Left lung (tissue), 10 donors: Measurements from ENCODE around the gene ZNF318. TPM values are rescaled to one million over a fixed set of nuclear protein-coding genes. Genes with fewer than 3 reads are reported as not detected.
"Not testable (repeated sequence)": the region's sequence is repeated elsewhere in the genome, so short reads cannot be mapped to it uniquely, and the experiment has no call there.

Experiments used
- ATAC-seq: fragments of 200-7000 bp; cut with Tn5 transposase; one replicate; pipeline ENCODE4 v1.9.1; 2020; ENCODE audit warnings: moderate library complexity
- DNase-seq, 4 donors: peaks; one replicate each; pipeline ENCODE4 v3.0.0-alpha.2; 2013 to 2020
- H3K27ac ChIP-seq, 2 donors: fragments of 200-600 bp; sonication (generic) in 1 of 2; one replicate each; pipeline versions ENCODE4 v1.5.0 to v1.8.0; 2020 to 2021
- H3K27me3 ChIP-seq, 2 donors: fragments of 200-600 bp; sonication (generic) in 1 of 2; one replicate each; pipeline versions ENCODE4 v1.5.0 to v1.8.0; 2020 to 2021
- H3K36me3 ChIP-seq, 2 donors: fragments of 200-600 bp; sonication (generic) in 1 of 2; one replicate each; pipeline versions ENCODE4 v1.5.0 to v1.8.0; 2020 to 2021
- H3K4me1 ChIP-seq, 2 donors: fragments of 200-600 bp; one replicate each; pipeline ENCODE4 v1.8.0; 2021
- H3K4me3 ChIP-seq, 2 donors: fragments of 200-600 bp; sonication (generic) in 1 of 2; one replicate each; pipeline versions ENCODE4 v1.5.0 to v1.8.0; 2020 to 2021; ENCODE audit warnings: mild to moderate bottlenecking in 1 of 2
- H3K9me3 ChIP-seq, 2 donors: fragments of 200-600 bp; sonication (generic) in 1 of 2; one replicate each; pipeline versions ENCODE4 v1.5.0 to v1.8.0; 2020 to 2021
- intact Hi-C, 2 donors: fragments of 100-400 bp; cut with DNase I; formaldehyde crosslinking; loops; one replicate each; pipeline versions ENCODE4 v1.11.2 to v1.14.2; 2022
- polyA plus RNA-seq, 6 donors: library from polyadenylated mRNA; unstranded; fragments of 120-200 nt; gene quantifications; one replicate each; pipeline ENCODE4 v1.2.1, GENCODE V29; 2013; ENCODE audit not compliant: insufficient read length in 6 of 6
- total RNA-seq, 2 donors: library from RNA; stranded (reverse); fragmentation: NEBNext Ultra II Directional; extraction: Animal tissue kit (Norgen Biotek cat#: 25700); gene quantifications; one replicate each; pipeline ENCODE4 v1.2.1, GENCODE V29; 2021
- TF ChIP-seq, protein P1 (sequence below), 2 donors: fragments of 200-600 bp; sonication (generic) in 1 of 2; IDR thresholded peaks; one replicate each; pipeline versions ENCODE4 v1.5.0 to v1.8.0; 2021; ENCODE audit warnings: antibody characterized with exemption in 2 of 2
- donor health status: DM: no; HTN: yes; CAD: no.
- donor health status: DM: no; HTN: no; CAD: no.

ZNF318 gene
- total and polyA plus RNA-seq, 8 donors: 13.3 to 37.6 (median 31.8) TPM

DNA sequence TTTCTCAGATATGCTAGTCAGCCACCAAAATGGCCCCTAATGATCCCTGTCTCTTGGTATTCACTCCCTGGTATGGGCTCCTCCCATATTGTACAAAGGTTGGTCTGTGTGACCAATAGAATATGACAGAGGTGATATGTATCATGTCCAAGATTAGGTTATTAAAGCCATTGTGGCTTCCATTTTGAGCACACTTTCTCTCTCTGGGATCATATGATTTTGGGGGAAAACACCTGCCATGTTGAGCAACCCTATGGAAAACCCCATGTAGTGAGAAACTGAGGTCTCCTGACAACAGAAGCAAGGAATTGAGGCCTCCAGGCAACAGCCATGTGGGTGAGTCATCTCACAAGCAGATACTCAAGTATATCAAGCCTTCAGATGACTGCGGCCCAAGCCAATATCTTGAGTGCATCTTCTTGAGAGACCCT, 7.1 kb upstream of the ZNF318 start:
- peak; percentile 23 for ATAC-seq

DNA sequence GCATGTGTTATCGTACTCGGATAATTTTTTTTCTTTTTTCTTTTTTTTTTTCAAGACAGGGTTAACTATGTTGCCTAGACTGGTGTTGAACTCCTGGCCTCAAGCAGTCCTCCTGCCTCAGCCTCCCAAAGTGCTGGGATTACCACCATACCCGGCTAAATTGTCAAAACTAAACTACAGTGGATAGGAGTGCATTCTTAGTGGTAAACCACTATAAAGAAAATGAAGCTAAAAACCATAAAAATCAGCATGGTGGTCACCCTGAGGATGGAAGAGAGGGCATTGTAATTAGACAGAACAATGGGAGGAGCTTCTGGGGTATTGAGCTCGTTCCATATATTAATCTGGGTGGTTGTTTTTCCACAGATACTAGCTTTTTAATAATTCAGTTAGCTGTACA, 6.2 kb upstream of the ZNF318 start:
- TF ChIP-seq, protein P1, sequence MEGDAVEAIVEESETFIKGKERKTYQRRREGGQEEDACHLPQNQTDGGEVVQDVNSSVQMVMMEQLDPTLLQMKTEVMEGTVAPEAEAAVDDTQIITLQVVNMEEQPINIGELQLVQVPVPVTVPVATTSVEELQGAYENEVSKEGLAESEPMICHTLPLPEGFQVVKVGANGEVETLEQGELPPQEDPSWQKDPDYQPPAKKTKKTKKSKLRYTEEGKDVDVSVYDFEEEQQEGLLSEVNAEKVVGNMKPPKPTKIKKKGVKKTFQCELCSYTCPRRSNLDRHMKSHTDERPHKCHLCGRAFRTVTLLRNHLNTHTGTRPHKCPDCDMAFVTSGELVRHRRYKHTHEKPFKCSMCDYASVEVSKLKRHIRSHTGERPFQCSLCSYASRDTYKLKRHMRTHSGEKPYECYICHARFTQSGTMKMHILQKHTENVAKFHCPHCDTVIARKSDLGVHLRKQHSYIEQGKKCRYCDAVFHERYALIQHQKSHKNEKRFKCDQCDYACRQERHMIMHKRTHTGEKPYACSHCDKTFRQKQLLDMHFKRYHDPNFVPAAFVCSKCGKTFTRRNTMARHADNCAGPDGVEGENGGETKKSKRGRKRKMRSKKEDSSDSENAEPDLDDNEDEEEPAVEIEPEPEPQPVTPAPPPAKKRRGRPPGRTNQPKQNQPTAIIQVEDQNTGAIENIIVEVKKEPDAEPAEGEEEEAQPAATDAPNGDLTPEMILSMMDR (IDR thresholded peaks at IDR 0.05): no peak
- Histone ChIP-seq H3K4me1 (no peaks in the 10 kb centered on the region), H3K27me3 (peaks cover 0 to 30% of the 10 kb centered on the region in 2 donors), H3K27ac (no peak overlapping the region), H3K9me3 (no peaks in the 10 kb centered on the region), H3K4me3 (no peak overlapping the region), H3K36me3 (no peaks in the 10 kb centered on the region)
- ATAC-seq (no peak), DNase-seq (no peak)
- intact Hi-C loops: no loop called here

More for the DNA sequence above, 7.1 kb upstream of the ZNF318 start:
- H3K27ac ChIP-seq: no peak overlapping the region
- no peaks in the 10 kb centered on the region for H3K4me1 ChIP-seq
- no peak overlapping the region for H3K4me3 ChIP-seq
- TF ChIP-seq, protein P1 (IDR thresholded peaks at IDR 0.05): no peak
- intact Hi-C loops: no loop called here
- no peaks in the 10 kb centered on the region for H3K36me3 ChIP-seq
- H3K9me3 ChIP-seq: no peaks in the 10 kb centered on the region
- H3K27me3 ChIP-seq: peaks cover 0 to 38% of the 10 kb centered on the region in 2 donors
- no peak for DNase-seq

DNA sequence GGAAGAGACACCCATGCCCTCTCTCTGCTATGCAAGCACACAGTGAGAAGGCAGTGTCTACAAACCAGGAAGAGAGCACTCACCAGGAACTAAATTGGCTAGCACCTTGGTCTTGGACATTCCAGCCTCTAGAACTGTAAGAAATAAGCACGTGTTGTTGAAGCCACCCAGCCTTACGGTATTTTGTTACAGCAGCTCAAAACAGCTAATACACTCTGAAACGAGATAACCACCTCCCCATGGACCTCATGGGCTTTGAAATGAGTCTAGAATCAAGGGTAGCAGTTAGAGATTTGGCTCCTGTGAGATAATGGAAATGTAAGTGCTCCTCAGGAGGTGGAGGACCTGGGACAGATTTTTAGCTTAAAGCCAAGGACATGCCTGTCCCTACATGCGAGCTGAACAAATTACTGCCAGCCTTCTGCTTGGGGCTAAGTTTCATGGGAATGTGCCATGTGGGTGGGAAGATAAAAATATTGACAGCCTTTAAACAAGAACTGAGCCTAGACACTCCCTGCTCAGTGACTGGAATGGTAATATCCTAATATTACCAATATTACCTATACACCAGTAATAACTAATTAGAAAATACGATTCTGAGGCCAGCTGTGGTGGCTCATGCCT, 3.9 kb upstream of the ZNF318 start:
- Histone ChIP-seq H3K36me3 (no peaks in the 10 kb centered on the region), H3K4me1 (peaks cover 1 to 10% of the 10 kb centered on the region in 2 donors), H3K27ac (no peak overlapping the region), H3K27me3 (peaks cover 0 to 11% of the 10 kb centered on the region in 2 donors), H3K4me3 (no peak overlapping the region), H3K9me3 (no peaks in the 10 kb centered on the region)
- ATAC-seq (no peak), DNase-seq (no peak)
- intact Hi-C loops: no loop called here
- TF ChIP-seq, protein P1 (IDR thresholded peaks at IDR 0.05): no peak

DNA sequence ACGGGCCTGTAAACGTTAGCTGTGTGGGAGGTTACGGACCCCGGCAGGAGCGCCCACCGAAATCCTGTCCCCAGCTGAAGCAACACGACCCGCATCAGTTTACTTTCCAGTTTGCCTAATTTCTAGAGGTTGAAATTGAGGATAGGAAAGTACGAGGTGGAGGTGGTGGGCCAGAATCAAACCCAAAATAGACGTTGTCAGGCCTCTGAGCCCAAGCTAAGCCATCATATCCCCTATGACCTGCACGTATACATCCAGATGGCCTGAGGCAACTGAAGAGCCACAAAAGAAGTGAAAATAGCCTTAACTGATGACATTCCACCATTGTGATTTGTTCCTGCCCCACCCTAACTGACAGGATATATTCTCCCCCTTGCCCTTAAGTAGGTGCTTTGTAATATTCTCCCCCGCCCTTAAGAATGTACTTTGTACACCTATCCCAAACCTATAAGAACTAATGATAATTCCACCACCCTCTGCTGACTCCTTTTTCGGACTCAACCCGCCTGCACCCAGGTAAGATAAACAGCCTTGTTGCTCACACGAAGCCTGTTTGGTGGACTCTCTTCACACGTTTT, 645 bp upstream of the ZNF318 start:
- Histone ChIP-seq H3K4me1 (peaks cover 14 to 29% of the 10 kb centered on the region in 2 donors), H3K27ac (peak overlapping the region; percentile 80 to 90), H3K4me3 (peak overlapping the region; percentile 73 to 76)
- DNase-seq, H3K27me3 ChIP-seq, intact Hi-C loops, ATAC-seq, H3K36me3 ChIP-seq, H3K9me3 ChIP-seq: not testable (repeated sequence)

DNA sequence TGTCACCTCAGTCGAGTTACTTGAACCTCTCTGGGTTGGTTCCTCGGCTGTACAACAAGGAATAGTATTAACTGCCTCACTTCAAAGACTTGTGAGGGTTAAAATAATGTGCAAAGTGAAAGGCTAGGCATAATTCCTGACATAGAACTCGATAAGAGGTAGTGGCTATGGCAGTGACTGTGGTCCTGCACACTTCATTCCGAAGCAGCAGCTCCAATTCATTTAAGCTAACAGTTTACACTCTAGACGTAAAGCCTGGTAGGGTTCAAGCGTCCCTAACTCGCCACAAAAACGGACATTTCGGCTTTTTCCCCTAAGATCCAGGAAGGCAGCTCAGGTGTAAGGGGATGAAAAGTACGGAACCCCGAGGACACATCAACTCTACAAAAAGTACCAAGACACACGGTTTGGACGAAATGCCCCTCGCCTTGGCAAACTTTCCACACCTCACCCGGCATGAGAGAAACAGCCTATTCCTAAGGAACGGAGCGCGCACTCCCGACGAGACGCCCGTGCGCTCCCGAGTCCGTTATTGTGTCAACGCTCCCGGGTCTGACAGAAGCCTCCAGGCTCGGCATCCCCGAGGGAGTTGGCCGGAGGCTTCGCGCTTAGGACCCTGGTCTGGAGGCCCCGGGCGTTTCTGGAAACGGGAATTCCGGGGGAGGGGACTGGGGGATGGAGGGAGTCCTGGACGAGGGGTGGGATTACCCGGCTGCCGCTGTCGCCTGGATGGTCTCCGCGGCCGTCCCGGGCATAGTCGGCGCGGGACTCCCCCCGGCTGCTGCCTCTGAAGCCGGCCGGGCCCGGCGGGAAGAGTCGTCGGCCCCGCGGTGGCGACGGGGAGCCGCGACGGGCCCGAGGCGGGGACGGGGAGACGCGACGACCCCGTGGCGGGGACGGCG, 937 bp downstream of the ZNF318 start:
- H3K4me1 ChIP-seq: peaks cover 14 to 29% of the 10 kb centered on the region in 2 donors
- peaks cover 0 to 20% of the 10 kb centered on the region in 2 donors for H3K36me3 ChIP-seq
- H3K27me3 ChIP-seq: no peaks in the 10 kb centered on the region
- H3K4me3 ChIP-seq: peak overlapping the region; percentile 73 to 76
- intact Hi-C loops: no loop called here
- peak overlapping the region; percentile 78 to 90 for H3K27ac ChIP-seq
- no peaks in the 10 kb centered on the region for H3K9me3 ChIP-seq
- peak; percentile 33 to 86 (median 52) for DNase-seq
- ATAC-seq: peak; percentile 18
- TF ChIP-seq, protein P1 (IDR thresholded peaks at IDR 0.05): no peak
